GM13976 (cell line): Measurements from ENCODE around the gene ENOX1.

Source experiments
- DNase-seq: peaks from one replicate; pipeline ENCODE4 v3.0.0; 2012; ENCODE audit warnings: low spot score
- CTCF ChIP-seq: IDR thresholded peaks from 2 replicates; pipeline ENCODE4 v1.5.1; 2012; ENCODE audit warnings: borderline replicate concordance, mild to moderate bottlenecking; ENCODE audit not compliant: insufficient read depth; ENCODE audit errors: extremely low read depth, missing control alignments, control extremely low read depth
- in situ Hi-C: fragments of 300-500 bp; cut with MboI; formaldehyde crosslinking; loops from one replicate; pipeline ENCODE4 v1.12.0; 2022; ENCODE audit warnings: low sequenced_read_pairs, mixed read lengths, inconsistent platforms; ENCODE audit not compliant: unreplicated experiment

Gene ENOX1

GRCh38 chr13:43277142-43277541 is 509.6 kb downstream of the ENOX1 start:
- in situ Hi-C loops = no loop called here
- DNase-seq = no peak
- no peak for TF ChIP-seq CTCF

- DNase-seq = no peak
- in situ Hi-C loops = no loop called here
- TF ChIP-seq CTCF = no peak
Observed at GRCh38 chr13:43274881-43275280, 511.9 kb downstream of the ENOX1 start.

DNA sequence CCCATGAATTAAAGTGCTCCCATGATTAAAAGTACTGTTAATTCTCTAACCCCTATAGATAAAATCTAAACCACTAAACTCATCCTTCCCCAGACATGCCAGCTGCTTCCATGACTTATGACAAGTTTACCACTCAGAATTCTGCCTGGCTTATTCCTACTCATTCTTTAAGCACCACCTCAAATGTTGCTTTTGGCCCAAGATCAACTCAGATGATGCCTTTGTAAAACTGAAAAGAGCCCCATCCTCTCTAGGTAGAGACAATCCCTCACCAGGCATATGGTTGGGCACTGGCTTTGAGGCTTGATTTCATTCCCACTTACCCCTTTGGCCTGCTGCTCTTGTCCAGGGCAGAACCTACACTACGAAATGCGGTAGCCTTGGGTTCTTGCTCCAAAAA is 513.4 kb downstream of the ENOX1 start:
- DNase-seq = no peak
- in situ Hi-C loops = no loop called here
- TF ChIP-seq CTCF = no peak

GRCh38 chr13:43272851-43273250 is 513.9 kb downstream of the ENOX1 start:
- in situ Hi-C loops = no loop called here
- no peak for TF ChIP-seq CTCF
- DNase-seq = no peak

DNA sequence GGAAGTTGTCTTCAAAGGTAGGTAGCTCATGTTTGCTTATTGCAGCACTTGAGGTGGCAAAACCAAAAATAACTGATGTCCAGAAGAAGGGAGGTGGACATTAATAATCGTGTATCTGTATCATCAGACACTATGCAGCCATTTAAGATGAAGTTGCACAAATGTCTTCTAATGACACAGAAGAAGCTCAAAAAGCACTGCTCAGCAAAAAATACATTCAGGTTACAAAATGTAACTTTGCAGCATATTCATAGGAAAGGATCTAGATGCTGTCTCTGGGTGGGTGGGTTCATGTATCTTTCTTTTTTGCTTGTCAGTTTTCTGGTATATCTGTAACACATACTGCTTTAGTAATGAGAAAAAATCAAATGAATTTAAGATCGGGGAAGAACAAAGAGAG is 515.6 kb downstream of the ENOX1 start:
- DNase-seq = no peak
- TF ChIP-seq CTCF = no peak
- in situ Hi-C loops = no loop called here

GRCh38 chr13:43270130-43270830 is 516.5 kb downstream of the ENOX1 start:
- no peak for TF ChIP-seq CTCF
- no peak for DNase-seq
- in situ Hi-C loops = no loop called here
